ENCODE results near the gene PHLDA1.

Gene PHLDA1

DNA sequence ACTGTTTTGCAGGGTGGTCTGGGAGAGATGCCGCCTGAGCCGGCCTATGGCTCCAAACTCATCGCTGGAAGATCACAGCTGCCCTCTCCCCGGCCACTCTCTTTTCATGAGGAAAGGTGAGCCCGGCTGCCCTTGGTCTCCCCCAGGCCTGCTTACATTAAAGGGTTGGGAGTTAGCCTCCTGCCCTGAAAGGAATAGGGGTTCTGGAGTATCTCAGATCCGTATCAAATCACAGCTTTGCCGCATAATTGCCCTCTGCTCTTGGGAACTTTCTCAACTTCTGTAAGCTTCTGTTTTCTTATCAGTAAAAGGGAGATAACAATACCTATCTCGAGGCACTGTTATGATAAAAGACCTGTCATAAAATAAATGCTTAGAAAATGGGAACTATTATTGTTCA, 17.6 kb downstream of the PHLDA1 start:
- Mint-ChIP-seq H3K27ac (no peak overlapping the region), H3K9me3 (no peaks in the 10 kb centered on the region)

GRCh38 chr12:76013603-76014002, 18.0 kb downstream of the PHLDA1 start:
- Mint-ChIP-seq H3K27me3 (no peaks in the 10 kb centered on the region), H3K36me3 (ENCODE audit: low read depth) (no peaks in the 10 kb centered on the region), H3K9me3 (no peaks in the 10 kb centered on the region), H3K27ac (no peak overlapping the region), H3K4me1 (ENCODE audit: low read depth) (peaks cover 26% of the 10 kb centered on the region), H3K4me3 (no peak overlapping the region)

More for the DNA sequence above, 17.6 kb downstream of the PHLDA1 start:
- Mint-ChIP-seq H3K4me3 (no peak overlapping the region), H3K36me3 (ENCODE audit: low read depth) (no peaks in the 10 kb centered on the region), H3K27me3 (no peaks in the 10 kb centered on the region), H3K4me1 (ENCODE audit: low read depth) (peaks cover 30% of the 10 kb centered on the region)

DNA sequence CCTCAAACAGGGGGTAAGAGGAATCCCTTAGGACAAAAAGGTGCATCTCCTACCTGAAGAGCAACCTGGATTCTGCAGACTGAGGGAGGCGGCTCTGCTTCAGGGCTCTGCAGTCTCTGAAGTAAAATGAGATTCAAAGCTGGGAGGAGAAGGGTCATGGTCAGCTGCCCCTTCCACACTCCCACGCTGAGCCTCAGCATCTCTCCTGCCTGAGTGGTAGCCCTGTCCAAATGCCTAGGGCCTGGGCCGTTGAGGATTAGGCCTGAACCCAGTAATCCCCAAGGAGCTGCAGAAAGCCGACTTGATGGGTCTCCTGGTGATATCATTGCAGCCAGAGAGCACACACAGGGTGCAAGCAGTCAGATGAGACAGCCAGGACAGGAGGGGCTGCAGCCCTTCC, 18.9 kb downstream of the PHLDA1 start:
- no peaks in the 10 kb centered on the region for H3K9me3 Mint-ChIP-seq
- no peak overlapping the region for H3K4me3 Mint-ChIP-seq
- no peaks in the 10 kb centered on the region for H3K36me3 Mint-ChIP-seq (ENCODE audit: low read depth)
- H3K4me1 Mint-ChIP-seq (ENCODE audit: low read depth): peaks cover 19% of the 10 kb centered on the region
- no peaks in the 10 kb centered on the region for H3K27me3 Mint-ChIP-seq
- H3K27ac Mint-ChIP-seq: no peak overlapping the region

DNA sequence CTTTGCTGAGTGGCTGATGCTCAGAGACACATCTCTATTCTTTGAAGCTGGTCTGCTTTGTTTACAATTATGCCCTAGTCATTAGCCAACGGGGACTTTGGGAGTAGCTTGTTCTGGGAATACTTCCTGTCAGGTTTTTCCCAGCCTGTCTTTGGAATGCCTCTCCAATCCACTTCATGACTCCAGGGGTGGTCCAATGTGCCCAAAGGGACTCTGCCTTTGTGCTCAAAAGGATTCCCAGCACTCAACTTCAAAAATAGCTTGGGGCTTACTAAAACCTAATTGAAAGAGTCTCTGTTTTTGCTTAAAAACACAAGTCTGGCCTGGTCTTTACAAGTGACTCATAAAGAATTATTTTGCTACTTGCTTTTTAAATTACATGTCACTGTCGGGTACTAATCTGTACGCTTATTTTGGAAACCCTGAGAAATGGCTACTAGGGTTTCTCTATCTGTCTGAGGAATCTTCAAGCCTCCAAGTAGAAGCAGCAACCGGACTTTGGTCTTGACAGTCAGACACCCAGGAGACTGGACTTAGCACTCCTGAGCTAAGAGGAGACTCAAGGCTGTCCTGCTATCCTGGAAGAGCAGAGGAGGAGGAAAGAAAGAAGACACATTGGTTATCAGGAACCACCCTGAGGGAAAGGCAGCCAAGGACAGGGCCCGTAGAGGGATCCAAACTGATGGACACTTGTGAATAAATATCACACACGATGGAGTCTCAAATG, 20.7 kb downstream of the PHLDA1 start:
- H3K27ac Mint-ChIP-seq: no peak overlapping the region
- peaks cover 13% of the 10 kb centered on the region for H3K4me1 Mint-ChIP-seq (ENCODE audit: low read depth)
- no peaks in the 10 kb centered on the region for H3K27me3 Mint-ChIP-seq
- H3K4me3 Mint-ChIP-seq: no peak overlapping the region
- no peaks in the 10 kb centered on the region for H3K36me3 Mint-ChIP-seq (ENCODE audit: low read depth)
- H3K9me3 Mint-ChIP-seq: no peaks in the 10 kb centered on the region

- Mint-ChIP-seq H3K27me3 (peaks cover 3% of the 10 kb centered on the region), H3K4me1 (ENCODE audit: low read depth) (no peaks in the 10 kb centered on the region), H3K36me3 (ENCODE audit: low read depth) (no peaks in the 10 kb centered on the region), H3K27ac (no peak overlapping the region), H3K4me3 (no peak overlapping the region), H3K9me3 (peaks cover 8% of the 10 kb centered on the region)
Observed at GRCh38 chr12:76008428-76008827, 23.1 kb downstream of the PHLDA1 start.

DNA sequence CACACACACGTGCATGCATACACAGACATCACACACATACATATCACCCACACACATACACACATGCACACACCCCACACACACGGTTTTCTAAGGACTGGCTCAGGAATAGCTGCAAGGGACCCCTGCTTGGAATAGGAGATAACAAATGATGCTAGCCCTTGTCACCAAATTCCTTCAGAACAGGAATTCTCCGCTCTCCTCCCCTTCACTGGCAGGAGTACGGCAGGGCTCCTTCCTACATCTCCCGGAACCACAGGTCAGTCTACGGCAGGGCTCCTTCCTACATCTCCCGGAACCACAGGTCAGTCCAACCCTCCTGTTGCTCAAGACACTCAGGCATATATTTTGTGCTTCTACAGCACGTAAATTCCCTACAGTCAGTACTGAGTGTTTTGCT, 23.9 kb downstream of the PHLDA1 start:
- H3K36me3 Mint-ChIP-seq (ENCODE audit: low read depth): no peaks in the 10 kb centered on the region
- no peak overlapping the region for H3K4me3 Mint-ChIP-seq
- no peaks in the 10 kb centered on the region for H3K4me1 Mint-ChIP-seq (ENCODE audit: low read depth)
- peaks cover 8% of the 10 kb centered on the region for H3K9me3 Mint-ChIP-seq
- no peak overlapping the region for H3K27ac Mint-ChIP-seq
- H3K27me3 Mint-ChIP-seq: peaks cover 3% of the 10 kb centered on the region

DNA sequence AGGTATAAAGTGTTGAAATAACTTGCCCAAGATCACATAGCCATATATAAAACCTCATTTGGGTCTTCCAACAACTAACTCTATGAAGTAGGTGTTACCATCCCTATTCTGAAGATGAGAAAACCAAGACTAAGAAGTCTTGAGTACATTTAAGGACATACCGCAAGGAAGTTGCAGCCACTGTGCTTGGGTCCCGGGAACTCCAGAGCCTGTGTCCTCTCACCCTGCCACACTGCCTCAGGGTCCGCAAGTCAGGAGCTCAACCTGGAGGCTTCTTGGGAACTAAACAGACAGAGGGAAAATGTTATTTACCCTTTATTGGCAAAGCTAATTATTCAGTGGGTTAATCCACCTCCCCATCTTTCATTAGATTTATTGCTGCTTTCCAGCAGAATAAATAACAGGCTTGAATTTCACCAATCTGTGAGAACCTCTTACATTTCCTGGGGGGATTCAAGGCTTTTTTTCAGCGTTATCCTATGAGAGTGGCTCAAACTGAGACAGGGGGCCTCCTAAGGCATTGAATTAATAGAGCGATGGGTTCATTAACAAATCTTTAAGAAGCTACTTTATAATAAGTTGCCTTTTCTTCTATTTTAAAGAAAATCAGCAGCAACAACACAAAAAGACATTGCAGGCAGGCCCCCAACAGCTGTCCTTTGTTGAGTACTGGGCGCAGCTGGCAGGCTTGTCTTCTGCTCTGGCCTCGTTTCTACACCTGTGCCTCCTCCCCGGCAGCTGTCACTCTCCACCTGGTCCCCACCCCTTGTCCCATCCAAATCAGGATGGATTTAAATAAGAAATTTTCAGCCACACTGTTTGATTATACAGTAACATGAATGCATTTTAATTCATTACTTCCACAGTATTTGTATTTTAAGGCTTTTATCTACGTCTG, 25.3 kb downstream of the PHLDA1 start:
- no peak overlapping the region for H3K27ac Mint-ChIP-seq
- peaks cover 8% of the 10 kb centered on the region for H3K9me3 Mint-ChIP-seq
- no peaks in the 10 kb centered on the region for H3K36me3 Mint-ChIP-seq (ENCODE audit: low read depth)
- H3K4me1 Mint-ChIP-seq (ENCODE audit: low read depth): no peaks in the 10 kb centered on the region
- H3K27me3 Mint-ChIP-seq: peaks cover 3% of the 10 kb centered on the region
- H3K4me3 Mint-ChIP-seq: no peak overlapping the region

- H3K9me3 Mint-ChIP-seq: peaks cover 8% of the 10 kb centered on the region
Observed at GRCh38 chr12:76003355-76003638, 28.3 kb downstream of the PHLDA1 start.

GRCh38 chr12:76002598-76003354, 28.8 kb downstream of the PHLDA1 start:
- Mint-ChIP-seq H3K27me3 (peaks cover 3% of the 10 kb centered on the region), H3K27ac (no peak overlapping the region), H3K4me3 (no peak overlapping the region), H3K4me1 (ENCODE audit: low read depth) (peaks cover 5% of the 10 kb centered on the region), H3K9me3 (peaks cover 8% of the 10 kb centered on the region), H3K36me3 (ENCODE audit: low read depth) (no peaks in the 10 kb centered on the region)

More at GRCh38 chr12:76003355-76003638, 28.3 kb downstream of the PHLDA1 start:
- Mint-ChIP-seq H3K36me3 (ENCODE audit: low read depth) (no peaks in the 10 kb centered on the region), H3K27me3 (peaks cover 3% of the 10 kb centered on the region), H3K4me3 (no peak overlapping the region), H3K27ac (no peak overlapping the region), H3K4me1 (ENCODE audit: low read depth) (peaks cover 3% of the 10 kb centered on the region)

GRCh38 chr12:75998292-75999063, 33.1 kb downstream of the PHLDA1 start:
- no peaks in the 10 kb centered on the region for H3K36me3 Mint-ChIP-seq (ENCODE audit: low read depth)
- no peaks in the 10 kb centered on the region for H3K27me3 Mint-ChIP-seq
- H3K27ac Mint-ChIP-seq: no peak overlapping the region
- H3K9me3 Mint-ChIP-seq: no peaks in the 10 kb centered on the region
- no peak overlapping the region for H3K4me3 Mint-ChIP-seq
- peaks cover 41% of the 10 kb centered on the region for H3K4me1 Mint-ChIP-seq (ENCODE audit: low read depth)

- peaks cover 49% of the 10 kb centered on the region for H3K4me1 Mint-ChIP-seq (ENCODE audit: low read depth)
- H3K36me3 Mint-ChIP-seq (ENCODE audit: low read depth): no peaks in the 10 kb centered on the region
- H3K27ac Mint-ChIP-seq: no peak overlapping the region
- no peak overlapping the region for H3K4me3 Mint-ChIP-seq
- H3K9me3 Mint-ChIP-seq: no peaks in the 10 kb centered on the region
- no peaks in the 10 kb centered on the region for H3K27me3 Mint-ChIP-seq
Observed at GRCh38 chr12:75997658-75998057, 33.9 kb downstream of the PHLDA1 start.

GRCh38 chr12:75996861-75997447, 34.6 kb downstream of the PHLDA1 start:
- Mint-ChIP-seq H3K9me3 (no peaks in the 10 kb centered on the region), H3K36me3 (ENCODE audit: low read depth) (no peaks in the 10 kb centered on the region), H3K27ac (no peak overlapping the region), H3K4me1 (ENCODE audit: low read depth) (peaks cover 51% of the 10 kb centered on the region), H3K4me3 (no peak overlapping the region), H3K27me3 (no peaks in the 10 kb centered on the region)

DNA sequence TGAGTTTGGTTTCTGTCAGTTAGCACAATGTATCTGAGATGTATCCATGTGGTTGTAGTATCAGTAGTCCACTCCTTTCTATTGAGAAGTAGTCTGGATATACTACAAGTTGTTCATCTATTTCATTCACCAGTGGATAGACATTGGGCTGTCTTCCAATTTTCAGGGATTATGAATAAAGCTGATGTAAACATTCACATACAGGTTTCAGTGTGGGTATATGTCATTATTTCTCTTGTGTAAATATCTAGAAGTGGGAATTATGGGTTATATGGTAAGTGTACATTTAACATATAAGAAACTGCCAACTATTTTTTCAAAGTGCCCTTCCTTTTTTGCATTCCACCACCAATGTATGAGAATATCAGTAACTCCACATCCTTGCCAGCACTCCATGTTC, 35.9 kb downstream of the PHLDA1 start:
- no peaks in the 10 kb centered on the region for H3K36me3 Mint-ChIP-seq (ENCODE audit: low read depth)
- no peaks in the 10 kb centered on the region for H3K9me3 Mint-ChIP-seq
- no peaks in the 10 kb centered on the region for H3K27me3 Mint-ChIP-seq
- H3K4me1 Mint-ChIP-seq (ENCODE audit: low read depth): peaks cover 59% of the 10 kb centered on the region
- H3K4me3 Mint-ChIP-seq: no peak overlapping the region
- H3K27ac Mint-ChIP-seq: peak overlapping the region; percentile 67

GRCh38 chr12:75994069-75994740, 37.4 kb downstream of the PHLDA1 start:
- H3K4me3 Mint-ChIP-seq: peak overlapping the region; percentile 49
- H3K36me3 Mint-ChIP-seq (ENCODE audit: low read depth): no peaks in the 10 kb centered on the region
- peaks cover 58% of the 10 kb centered on the region for H3K4me1 Mint-ChIP-seq (ENCODE audit: low read depth)
- H3K9me3 Mint-ChIP-seq: no peaks in the 10 kb centered on the region
- H3K27me3 Mint-ChIP-seq: no peaks in the 10 kb centered on the region
- H3K27ac Mint-ChIP-seq: peak overlapping the region; percentile 91

All from stimulated activated naive CD8-positive, alpha-beta T cell treated with anti-CD3 and anti-CD28 coated beads, Interleukin-15, Interleukin-2, amounts not matched to agents 100 ng/mL and 50 ng/mL, for 24 hours (primary cell).